ENCODE results near the gene GSK3B.

The GSK3B gene

GRCh38 chr3:119810018-119810435 lies 284.2 kb downstream of the GSK3B start:
- DNase-seq = peak; percentile 64

GRCh38 chr3:119809249-119810017 lies 284.8 kb downstream of the GSK3B start:
- DNase-seq = no peak

GRCh38 chr3:119808843-119809242 lies 285.4 kb downstream of the GSK3B start:
- no peak for DNase-seq

GRCh38 chr3:119808244-119808643 lies 286.0 kb downstream of the GSK3B start:
- no peak for DNase-seq

- DNase-seq = no peak
These were observed 293.4 kb downstream of the GSK3B start for GRCh38 chr3:119800844-119801243.

GRCh38 chr3:119796785-119797184 lies 297.5 kb downstream of the GSK3B start:
- no peak for DNase-seq

GRCh38 chr3:119796368-119796767 lies 297.9 kb downstream of the GSK3B start:
- DNase-seq = no peak

GRCh38 chr3:119795849-119796248 lies 298.4 kb downstream of the GSK3B start:
- DNase-seq = no peak

GRCh38 chr3:119794971-119795612 lies 299.2 kb downstream of the GSK3B start:
- no peak for DNase-seq

- no peak for DNase-seq
These were observed 299.8 kb downstream of the GSK3B start for GRCh38 chr3:119794401-119794800.

- no peak for DNase-seq
These were observed 302.0 kb downstream of the GSK3B start for GRCh38 chr3:119792270-119792669.

GRCh38 chr3:119790369-119790768 lies 303.9 kb downstream of the GSK3B start:
- no peak for DNase-seq

GRCh38 chr3:119786409-119786808 lies 307.8 kb downstream of the GSK3B start:
- no peak for DNase-seq

- no peak for DNase-seq
These were observed 310.4 kb downstream of the GSK3B start for GRCh38 chr3:119783883-119784282.

- DNase-seq = no peak
These were observed 311.0 kb downstream of the GSK3B start for GRCh38 chr3:119783255-119783654.

GRCh38 chr3:119782460-119782859 lies 311.8 kb downstream of the GSK3B start:
- DNase-seq = no peak

- DNase-seq = no peak
These were observed 312.7 kb downstream of the GSK3B start, which contains the start of gene NR1I2 for GRCh38 chr3:119781330-119782198. TSS of gene NR1I2 (plus strand) at chr3:119782101.

- DNase-seq = no peak
These were observed 314.4 kb downstream of the GSK3B start for GRCh38 chr3:119779731-119780383.

- DNase-seq = no peak
These were observed 315.4 kb downstream of the GSK3B start for GRCh38 chr3:119778811-119779210.

GRCh38 chr3:119778176-119778575 lies 316.1 kb downstream of the GSK3B start:
- no peak for DNase-seq

- no peak for DNase-seq
These were observed 317.9 kb downstream of the GSK3B start for GRCh38 chr3:119776304-119776703.

GRCh38 chr3:119774444-119774843 lies 319.8 kb downstream of the GSK3B start:
- DNase-seq = no peak

All from eye (tissue), 1 donor.